ENCODE data around the gene WDR87. TPM values are rescaled to one million over a fixed set of nuclear protein-coding genes. Genes with fewer than 3 reads are reported as not detected.

The WDR87 gene
- total RNA-seq, 6 experiments from 2014 or later = not detected

- H3K27me3 ChIP-seq = no peaks in the 10 kb centered on the region
- 50% methylated on average over 9 of the region's 11 CpGs for WGBS (ENCODE audit: insufficient coverage, low coverage, low lambda C conversion rate, missing lambda C conversion rate)
- H3K9me3 ChIP-seq = no peaks in the 10 kb centered on the region
- DNase-seq = peak in 1 of 3 donors; percentile 51
- peaks cover 0 to 15% (median 0%) of the 10 kb centered on the region in 4 donors for H3K4me1 ChIP-seq
- no peaks in the 10 kb centered on the region for H3K36me3 ChIP-seq
- H3K27ac ChIP-seq = peak overlapping the region in 1 of 3 donors; percentile 18
- intact Hi-C loops (cut with DNase I) = no loop called here
- TF ChIP-seq POLR2A (IDR thresholded peaks at IDR 0.05) (no peak), CTCF (IDR thresholded peaks at IDR 0.05) (no peak)
- H3K4me3 ChIP-seq = no peak overlapping the region
- peak; percentile 59 to 82 (median 68) for ATAC-seq
Observed at GRCh38 chr19:37953171-37953917, 47.0 kb upstream of the WDR87 start.

GRCh38 chr19:37951816-37952210 lies 45.4 kb upstream of the WDR87 start:
- 43% methylated on average over 1 of the region's 4 CpGs for WGBS (ENCODE audit: insufficient coverage, low coverage, low lambda C conversion rate, missing lambda C conversion rate)
- ATAC-seq (no peak), DNase-seq (no peak)
- no peak overlapping the region for H3K27ac ChIP-seq
- no peaks in the 10 kb centered on the region for H3K27me3 ChIP-seq
- no peak overlapping the region for H3K4me3 ChIP-seq
- peaks cover 0 to 15% (median 0%) of the 10 kb centered on the region in 4 donors for H3K4me1 ChIP-seq
- intact Hi-C loops (cut with DNase I) = no loop called here
- H3K36me3 ChIP-seq = no peaks in the 10 kb centered on the region
- no peak for TF ChIP-seq CTCF (IDR thresholded peaks at IDR 0.05)
- TF ChIP-seq POLR2A (IDR thresholded peaks at IDR 0.05) = no peak
- no peaks in the 10 kb centered on the region for H3K9me3 ChIP-seq

GRCh38 chr19:37950471-37951175 lies 44.2 kb upstream of the WDR87 start:
- Histone ChIP-seq H3K9me3 (no peaks in the 10 kb centered on the region), H3K36me3 (no peaks in the 10 kb centered on the region), H3K4me3 (no peak overlapping the region), H3K27me3 (no peaks in the 10 kb centered on the region), H3K27ac (no peak overlapping the region), H3K4me1 (peaks cover 0 to 15% (median 0%) of the 10 kb centered on the region in 4 donors)
- ATAC-seq = no peak
- no peak for DNase-seq
- WGBS (ENCODE audit: insufficient coverage, low coverage, low lambda C conversion rate, missing lambda C conversion rate) = 66% methylated on average over 7 of the region's 25 CpGs
- intact Hi-C loops (cut with DNase I) = no loop called here
- TF ChIP-seq CTCF (IDR thresholded peaks at IDR 0.05) (no peak), POLR2A (IDR thresholded peaks at IDR 0.05) (no peak)

GRCh38 chr19:37948362-37948761 lies 42.0 kb upstream of the WDR87 start:
- 90% methylated on average over 2 of the region's 6 CpGs for WGBS (ENCODE audit: insufficient coverage, low coverage, low lambda C conversion rate, missing lambda C conversion rate)
- no peak for TF ChIP-seq CTCF (IDR thresholded peaks at IDR 0.05)
- TF ChIP-seq POLR2A (IDR thresholded peaks at IDR 0.05) = no peak
- H3K9me3 ChIP-seq = no peaks in the 10 kb centered on the region
- ATAC-seq (no peak), DNase-seq (no peak)
- H3K36me3 ChIP-seq = no peaks in the 10 kb centered on the region
- H3K27me3 ChIP-seq = no peaks in the 10 kb centered on the region
- no peak overlapping the region for H3K27ac ChIP-seq
- intact Hi-C loops (cut with DNase I) = no loop called here
- no peak overlapping the region for H3K4me3 ChIP-seq
- peaks cover 0 to 13% (median 0%) of the 10 kb centered on the region in 4 donors for H3K4me1 ChIP-seq
